Pancreas (tissue), 10 donors: ENCODE results near the gene STRA8. TPM values are rescaled to one million over a fixed set of nuclear protein-coding genes. Genes with fewer than 3 reads are reported as not detected.

Experiments used
- ATAC-seq, 4 donors: fragments of 200-7000 bp; cut with Tn5 transposase; one replicate each; pipeline versions ENCODE4 v1.8.0 to v1.9.1; 2020; ENCODE audit warnings: mild to moderate bottlenecking in 4 of 4, moderate library complexity in 4 of 4
- DNase-seq, 6 donors: peaks; one replicate each; pipeline ENCODE4 v3.0.0-alpha.2; 2020
- FAIRE-seq: peaks from 2 replicates; lab custom pipeline; 2012; peaks lifted over from hg19 to GRCh38; lab: Jason Lieb, UNC
- H3K27ac ChIP-seq, 4 donors: fragments of 200-600 bp; sonication (generic); 1 replicate in 3 of 4; 2 replicates in 1 of 4; pipeline versions ENCODE4 v1.5.0 to v1.8.0; 2020
- H3K27me3 ChIP-seq, 4 donors: fragments of 200-600 bp; one replicate each; pipeline ENCODE4 v1.8.0; 2021
- H3K36me3 ChIP-seq, 3 donors: fragments of 200-600 bp; sonication (generic) in 1 of 3; one replicate each; pipeline versions ENCODE4 v1.5.0 to v1.8.0; 2020 to 2021
- H3K4me1 ChIP-seq, 3 donors: fragments of 200-600 bp; one replicate each; pipeline ENCODE4 v1.8.0; 2021
- H3K4me3 ChIP-seq, 4 donors: fragments of 200-600 bp; sonication (generic) in 2 of 4; one replicate each; pipeline versions ENCODE4 v1.5.0 to v1.8.0; 2020 to 2021
- H3K9me3 ChIP-seq, 4 donors: fragments of 200-600 bp; one replicate each; pipeline ENCODE4 v1.8.0; 2021
- WGBS, 2 donors: extraction: QIAGEN DNeasy Blood & Tissue Kit; methylation state at CpG; one replicate each; pipeline ENCODE4 v1.1.7; 2013; 5-methylcytosine and 5-hydroxymethylcytosine counted together
- intact Hi-C, 3 donors: fragments of 100-400 bp; cut with DNase I; formaldehyde crosslinking; loops; one replicate each; pipeline versions ENCODE4 v1.11.1 to v1.14.2; 2022
- polyA plus RNA-seq, 2 donors: library from polyadenylated mRNA; stranded (reverse); fragments of 200-250 nt; gene quantifications; one replicate each; pipeline ENCODE4 v1.2.3, GENCODE V29; 2013
- total RNA-seq, 6 donors: library from RNA; stranded (reverse); fragmentation: NEBNext Ultra II Directional in 4 of 6; extraction: Animal tissue kit (Norgen Biotek cat#: 25700) in 4 of 6; gene quantifications; one replicate each; pipeline versions ENCODE4 v1.2.1 to v1.2.4, GENCODE V29; 2021 to 2023
- TF ChIP-seq, protein P1 (sequence below), 4 donors: fragments of 200-600 bp; sonication (generic) in 3 of 4; IDR thresholded peaks; one replicate each; pipeline versions ENCODE4 v1.5.0 to v1.8.0; 2021; ENCODE audit warnings: antibody characterized with exemption in 4 of 4
- donor health status: healthy with polysubstance abuse.
- donor health status: DM: no; HTN: no; CAD: no; lungs with moderate emphysema.
- donor health status: DM: no; HTN: no; CAD: no.
- donor health status: control.
- donor health status: control.
- donor health status: Bipolar disorder and iron deficiency.
- donor health status: DM: yes; HTN: yes; CAD: no.
- donor health status: DM: no; HTN: no; CAD: no.
- donor health status: DM: no; HTN: no; CAD: no.
- donor health status: DM: yes; HTN: yes; CAD: no.

The STRA8 gene
- total and polyA plus RNA-seq, 8 donors: 0.12 TPM; not detected in 7

DNA sequence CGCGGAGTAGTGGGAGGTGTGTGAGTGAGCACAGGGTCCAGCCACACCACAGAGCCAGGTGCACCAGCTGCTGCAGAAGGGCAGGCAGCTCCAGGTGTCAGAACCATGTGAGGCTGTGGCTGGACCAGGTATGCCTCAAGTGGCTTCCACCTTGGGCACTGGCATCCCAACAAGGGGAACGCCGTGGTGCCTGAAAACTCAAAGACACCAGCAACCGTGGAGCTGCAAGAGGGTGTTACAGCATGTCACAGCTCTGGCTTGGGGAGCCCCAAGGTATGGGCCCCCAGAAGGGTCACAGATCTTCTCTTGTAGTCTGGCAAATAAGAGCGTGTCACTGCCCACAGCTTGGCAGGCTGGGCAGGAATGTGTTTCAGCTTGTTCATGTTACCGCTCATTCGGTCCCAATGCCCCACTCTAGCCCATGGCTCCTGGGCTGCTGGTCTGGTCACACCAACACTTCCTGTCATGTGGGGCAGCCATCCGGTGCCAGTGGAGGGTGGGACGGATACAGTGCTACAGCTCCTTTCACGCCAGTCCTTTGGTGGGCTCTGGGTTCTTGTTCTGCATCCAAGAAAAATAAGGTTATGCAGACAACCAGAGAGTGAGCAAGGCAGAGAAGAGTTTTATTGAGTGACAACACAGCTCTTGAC, 29.8 kb downstream of the STRA8 start:
- intact Hi-C loops: no loop called here
- H3K4me3 ChIP-seq: no peak overlapping the region
- ATAC-seq: no peak
- no peaks in the 10 kb centered on the region for H3K36me3 ChIP-seq
- no peaks in the 10 kb centered on the region for H3K9me3 ChIP-seq
- DNase-seq: no peak
- WGBS, 2 donors: 93% methylated on average over 11 of the region's 11 CpGs
- no peak for FAIRE-seq
- H3K4me1 ChIP-seq: no peaks in the 10 kb centered on the region
- H3K27ac ChIP-seq: no peak overlapping the region
- H3K27me3 ChIP-seq: no peaks in the 10 kb centered on the region
- TF ChIP-seq, protein P1, sequence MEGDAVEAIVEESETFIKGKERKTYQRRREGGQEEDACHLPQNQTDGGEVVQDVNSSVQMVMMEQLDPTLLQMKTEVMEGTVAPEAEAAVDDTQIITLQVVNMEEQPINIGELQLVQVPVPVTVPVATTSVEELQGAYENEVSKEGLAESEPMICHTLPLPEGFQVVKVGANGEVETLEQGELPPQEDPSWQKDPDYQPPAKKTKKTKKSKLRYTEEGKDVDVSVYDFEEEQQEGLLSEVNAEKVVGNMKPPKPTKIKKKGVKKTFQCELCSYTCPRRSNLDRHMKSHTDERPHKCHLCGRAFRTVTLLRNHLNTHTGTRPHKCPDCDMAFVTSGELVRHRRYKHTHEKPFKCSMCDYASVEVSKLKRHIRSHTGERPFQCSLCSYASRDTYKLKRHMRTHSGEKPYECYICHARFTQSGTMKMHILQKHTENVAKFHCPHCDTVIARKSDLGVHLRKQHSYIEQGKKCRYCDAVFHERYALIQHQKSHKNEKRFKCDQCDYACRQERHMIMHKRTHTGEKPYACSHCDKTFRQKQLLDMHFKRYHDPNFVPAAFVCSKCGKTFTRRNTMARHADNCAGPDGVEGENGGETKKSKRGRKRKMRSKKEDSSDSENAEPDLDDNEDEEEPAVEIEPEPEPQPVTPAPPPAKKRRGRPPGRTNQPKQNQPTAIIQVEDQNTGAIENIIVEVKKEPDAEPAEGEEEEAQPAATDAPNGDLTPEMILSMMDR (IDR thresholded peaks at IDR 0.05): no peak

DNA sequence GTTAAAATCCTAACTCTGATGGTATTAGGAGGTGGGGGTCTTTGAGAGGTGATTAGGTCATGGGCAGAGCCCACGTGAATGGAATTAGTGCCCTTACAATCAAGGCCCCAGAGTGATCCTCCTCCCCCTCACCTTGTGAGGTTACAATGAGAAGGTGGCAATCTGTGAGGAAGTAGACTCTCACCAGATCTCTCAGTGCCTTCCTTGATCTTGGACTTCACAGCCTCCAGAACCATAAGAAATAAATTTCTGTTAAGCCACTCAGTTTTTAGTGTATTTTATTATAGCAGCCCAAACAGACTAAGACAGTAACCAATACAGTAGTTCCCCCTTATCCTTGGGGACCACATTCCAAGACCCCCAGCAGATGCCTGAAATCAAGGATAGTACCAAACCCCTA, 32.0 kb downstream of the STRA8 start:
- 62 to 87% methylated on average over 1 of the region's 1 CpG for WGBS, 2 donors
- Histone ChIP-seq H3K9me3 (no peaks in the 10 kb centered on the region), H3K27me3 (no peaks in the 10 kb centered on the region), H3K27ac (no peak overlapping the region), H3K4me3 (no peak overlapping the region), H3K4me1 (no peaks in the 10 kb centered on the region), H3K36me3 (no peaks in the 10 kb centered on the region)
- no peak for FAIRE-seq
- ATAC-seq: no peak
- intact Hi-C loops: no loop called here
- DNase-seq: no peak
- TF ChIP-seq, protein P1 (IDR thresholded peaks at IDR 0.05): no peak

DNA sequence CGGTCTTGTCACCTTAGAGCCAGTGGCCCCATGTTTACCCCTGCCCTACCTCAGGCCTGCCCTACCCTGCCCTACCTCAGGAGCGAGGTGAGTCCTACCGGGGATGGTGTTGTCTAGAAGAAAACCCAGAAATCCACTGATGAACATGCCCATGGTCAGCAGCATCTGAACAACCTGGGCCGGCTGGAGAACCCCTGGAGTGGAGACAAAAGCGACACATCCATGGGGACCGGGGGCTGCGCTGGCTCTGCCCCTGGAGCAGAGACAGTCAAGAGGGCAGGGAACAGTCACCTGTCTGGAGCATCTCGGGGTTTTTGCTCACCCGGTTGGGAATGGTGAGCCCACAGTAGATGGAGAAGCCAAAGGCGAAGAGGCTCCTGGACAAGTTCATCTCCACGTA, 36.3 kb downstream of the STRA8 start:
- Histone ChIP-seq H3K36me3 (no peaks in the 10 kb centered on the region), H3K27ac (no peak overlapping the region), H3K4me3 (no peak overlapping the region), H3K27me3 (no peaks in the 10 kb centered on the region), H3K4me1 (no peaks in the 10 kb centered on the region), H3K9me3 (no peaks in the 10 kb centered on the region)
- 85 to 87% methylated on average over 11 of the region's 11 CpGs for WGBS, 2 donors
- intact Hi-C loops: no loop called here
- DNase-seq (no peak), ATAC-seq (no peak), FAIRE-seq (no peak)
- TF ChIP-seq, protein P1 (IDR thresholded peaks at IDR 0.05): no peak

DNA sequence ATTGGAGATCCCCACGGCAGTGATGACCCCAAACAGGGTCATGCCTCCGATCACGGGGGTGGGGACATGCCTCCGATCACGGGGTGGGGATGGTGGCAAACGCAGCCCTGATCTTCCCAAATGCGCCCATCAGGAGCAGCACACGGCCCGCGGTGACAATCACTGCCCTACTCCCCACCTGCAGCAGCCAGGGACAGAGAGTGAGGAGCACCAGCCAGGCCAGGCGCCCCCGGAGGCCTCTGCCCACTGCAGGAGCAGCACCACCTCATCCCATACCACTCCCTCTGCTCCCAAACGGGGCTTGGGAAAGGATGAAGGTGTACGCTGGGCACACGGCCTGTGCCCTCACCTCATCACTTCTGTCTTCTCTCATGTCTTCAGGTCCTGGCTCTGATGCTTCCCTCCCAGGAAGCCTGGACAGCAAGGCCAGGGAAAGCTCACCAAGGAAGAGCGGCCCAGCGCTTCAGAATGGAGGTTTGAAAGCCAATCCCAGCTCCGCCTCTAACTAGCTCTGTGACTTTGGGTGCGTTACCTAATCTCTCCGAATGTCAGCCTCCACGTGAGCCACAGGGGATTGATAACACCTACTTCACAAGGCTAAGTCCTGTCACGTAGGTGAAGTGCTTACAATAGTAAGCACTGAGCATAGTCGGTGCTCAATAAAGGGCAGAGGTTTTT, 37.1 kb downstream of the STRA8 start:
- TF ChIP-seq, protein P1 (IDR thresholded peaks at IDR 0.05): no peak
- Histone ChIP-seq H3K9me3 (no peaks in the 10 kb centered on the region), H3K27ac (no peak overlapping the region), H3K4me3 (no peak overlapping the region), H3K27me3 (no peaks in the 10 kb centered on the region), H3K4me1 (no peaks in the 10 kb centered on the region), H3K36me3 (no peaks in the 10 kb centered on the region)
- FAIRE-seq (no peak), ATAC-seq (no peak), DNase-seq (no peak)
- intact Hi-C loops: no loop called here
- 65 to 73% methylated on average over 23 of the region's 23 CpGs for WGBS, 2 donors

DNA sequence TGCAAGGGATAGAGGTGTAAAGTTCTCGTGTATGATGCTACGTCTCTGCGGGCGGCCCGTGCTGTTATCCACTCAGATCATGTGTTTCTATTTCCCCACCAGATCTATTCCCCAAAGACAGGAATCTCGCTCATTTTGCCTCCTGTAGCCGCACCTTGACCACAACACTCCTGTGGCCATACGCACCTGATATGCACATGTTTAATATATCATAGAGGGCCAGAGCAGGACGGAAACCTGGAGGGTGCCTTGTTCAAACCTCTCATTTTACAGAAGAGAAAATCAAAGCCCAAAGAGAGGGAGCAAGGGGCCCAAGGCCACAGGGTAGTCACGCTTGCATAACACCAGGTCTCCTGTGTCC, 37.6 kb downstream of the STRA8 start:
- 86 to 88% methylated on average over 10 of the region's 10 CpGs for WGBS, 2 donors
- no peak overlapping the region for H3K4me3 ChIP-seq
- TF ChIP-seq, protein P1 (IDR thresholded peaks at IDR 0.05): no peak
- ATAC-seq: no peak
- no peak for FAIRE-seq
- H3K4me1 ChIP-seq: no peaks in the 10 kb centered on the region
- no peak overlapping the region for H3K27ac ChIP-seq
- no peaks in the 10 kb centered on the region for H3K9me3 ChIP-seq
- H3K27me3 ChIP-seq: no peaks in the 10 kb centered on the region
- intact Hi-C loops: no loop called here
- DNase-seq: no peak
- H3K36me3 ChIP-seq: no peaks in the 10 kb centered on the region
